ENCODE data around the gene EVA1A. TPM values are rescaled to one million over a fixed set of nuclear protein-coding genes. Genes with fewer than 3 reads are reported as not detected.

EVA1A gene
- total RNA-seq, 1 donor from 2014 or later: 0.41 TPM

- FAIRE-seq (no peak), DNase-seq (ENCODE audit: low spot score in 2 of 2) (no peak)
Measured at GRCh38 chr2:75564713-75565359, 4.1 kb upstream of the EVA1A start.

DNA sequence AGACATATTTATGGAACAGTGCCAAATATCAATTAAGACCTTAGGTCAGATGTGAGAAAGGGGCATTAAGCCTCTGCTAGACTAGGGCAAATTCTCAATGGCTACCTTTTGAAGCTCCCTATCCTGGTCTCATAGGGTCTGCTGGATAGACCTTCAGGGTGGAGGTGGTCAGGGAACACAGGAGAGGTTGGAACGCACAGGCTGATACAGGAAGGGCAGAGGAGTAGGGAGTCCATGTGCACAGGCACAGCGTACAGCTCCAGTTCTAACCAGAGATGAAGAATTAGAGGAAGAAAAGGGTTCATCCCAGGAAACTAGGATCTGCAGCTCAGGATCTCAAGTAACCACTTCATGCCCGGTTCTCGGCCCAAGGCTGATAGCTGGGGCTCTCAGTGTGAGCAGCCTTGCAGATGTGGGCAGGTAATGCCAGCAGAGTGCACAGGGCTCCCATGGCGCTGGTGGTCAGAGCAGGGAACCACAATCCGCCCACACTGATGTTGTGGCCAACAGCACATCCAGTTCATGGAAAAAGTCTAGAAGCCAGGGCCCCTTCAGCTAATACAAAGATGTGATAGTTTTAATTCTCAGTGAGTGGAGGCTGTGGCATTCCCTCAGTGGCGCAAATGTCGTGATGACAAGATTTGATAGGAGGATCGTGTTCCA, 3.4 kb upstream of the EVA1A start:
- FAIRE-seq (no peak), DNase-seq (ENCODE audit: low spot score in 2 of 2) (no peak)

DNA sequence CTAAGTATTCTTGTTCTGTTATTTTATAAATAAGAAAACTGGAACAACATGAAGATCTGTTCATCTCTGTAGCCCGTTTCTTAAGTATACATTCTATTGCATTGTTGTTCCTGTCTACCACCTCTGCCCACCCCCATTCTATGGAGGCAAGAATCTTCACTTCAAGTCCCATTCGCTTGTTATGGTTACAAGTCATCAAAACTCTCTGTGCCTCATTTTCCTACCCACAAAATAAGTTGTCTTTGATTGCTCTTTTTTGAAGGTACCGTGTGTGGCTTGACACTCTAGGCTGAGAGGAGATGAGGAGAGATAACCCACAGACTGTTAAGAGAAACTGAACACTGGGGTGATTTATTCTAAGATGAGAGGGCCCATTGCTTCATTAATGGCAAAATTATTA, 2.9 kb upstream of the EVA1A start:
- DNase-seq (ENCODE audit: low spot score in 2 of 2) (no peak), FAIRE-seq (no peak)

DNA sequence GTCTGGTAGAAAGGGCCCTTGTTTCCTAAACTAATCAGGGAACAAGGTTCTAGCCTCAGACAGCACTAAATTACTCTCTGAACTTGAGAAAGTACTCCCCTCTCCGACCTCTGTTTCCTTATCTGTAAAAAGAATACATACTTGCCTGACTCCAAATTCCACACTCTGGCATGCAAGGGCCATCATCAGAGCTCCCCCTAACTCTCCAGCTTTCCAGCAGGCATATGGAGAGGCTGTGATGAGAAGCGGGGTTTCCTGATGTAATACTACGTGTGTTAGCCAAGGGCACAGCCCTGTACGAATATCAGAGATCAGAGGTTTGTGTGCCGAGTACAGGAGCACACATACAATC, 1.8 kb upstream of the EVA1A start:
- FAIRE-seq (no peak), DNase-seq (ENCODE audit: low spot score in 2 of 2) (no peak)

DNA sequence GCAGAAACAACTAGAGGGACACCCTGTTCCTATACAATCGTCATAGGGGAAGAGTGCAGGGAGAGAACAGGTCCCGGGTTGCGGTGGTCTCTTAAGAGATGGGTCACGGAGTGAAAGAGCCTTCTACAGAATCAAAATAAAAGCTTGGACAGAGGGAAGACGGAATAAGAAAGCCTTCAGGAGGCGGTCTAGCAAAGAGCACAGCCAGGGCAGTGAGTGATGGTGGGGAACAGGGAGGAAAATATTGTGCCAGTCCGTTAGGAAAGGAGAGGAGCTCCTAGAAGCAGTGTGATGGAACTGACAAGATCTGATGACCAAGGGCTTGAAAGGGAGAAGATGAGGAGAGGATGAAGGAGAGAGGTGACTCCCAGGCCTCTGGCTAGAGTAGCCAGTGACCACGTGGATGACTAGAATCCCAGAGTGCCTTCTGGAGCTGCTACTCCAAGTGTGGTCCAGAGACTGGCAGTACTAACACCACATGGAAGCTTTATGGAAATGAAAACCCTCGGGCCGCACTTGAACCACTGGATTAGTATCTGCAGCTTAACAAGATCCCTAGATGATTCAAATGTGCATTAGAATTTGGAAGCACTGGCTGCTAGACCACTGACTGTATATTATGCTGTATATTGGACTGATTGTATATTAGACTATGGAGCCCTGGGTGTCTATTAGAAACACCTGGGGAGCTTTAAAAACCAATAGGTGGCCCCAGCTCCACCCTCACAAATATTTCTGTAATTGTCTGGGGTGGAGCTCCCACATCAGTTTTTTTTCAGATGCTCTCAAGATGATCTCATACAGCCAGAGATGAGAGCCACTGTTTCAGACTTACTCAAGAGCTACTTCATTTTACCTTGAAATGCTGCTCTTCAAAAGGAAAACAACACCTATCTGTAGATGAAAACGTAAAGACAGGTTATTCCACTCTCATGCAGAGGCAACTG, 1.1 kb upstream of the EVA1A start:
- FAIRE-seq: no peak
- no peak for DNase-seq (ENCODE audit: low spot score in 2 of 2)

DNA sequence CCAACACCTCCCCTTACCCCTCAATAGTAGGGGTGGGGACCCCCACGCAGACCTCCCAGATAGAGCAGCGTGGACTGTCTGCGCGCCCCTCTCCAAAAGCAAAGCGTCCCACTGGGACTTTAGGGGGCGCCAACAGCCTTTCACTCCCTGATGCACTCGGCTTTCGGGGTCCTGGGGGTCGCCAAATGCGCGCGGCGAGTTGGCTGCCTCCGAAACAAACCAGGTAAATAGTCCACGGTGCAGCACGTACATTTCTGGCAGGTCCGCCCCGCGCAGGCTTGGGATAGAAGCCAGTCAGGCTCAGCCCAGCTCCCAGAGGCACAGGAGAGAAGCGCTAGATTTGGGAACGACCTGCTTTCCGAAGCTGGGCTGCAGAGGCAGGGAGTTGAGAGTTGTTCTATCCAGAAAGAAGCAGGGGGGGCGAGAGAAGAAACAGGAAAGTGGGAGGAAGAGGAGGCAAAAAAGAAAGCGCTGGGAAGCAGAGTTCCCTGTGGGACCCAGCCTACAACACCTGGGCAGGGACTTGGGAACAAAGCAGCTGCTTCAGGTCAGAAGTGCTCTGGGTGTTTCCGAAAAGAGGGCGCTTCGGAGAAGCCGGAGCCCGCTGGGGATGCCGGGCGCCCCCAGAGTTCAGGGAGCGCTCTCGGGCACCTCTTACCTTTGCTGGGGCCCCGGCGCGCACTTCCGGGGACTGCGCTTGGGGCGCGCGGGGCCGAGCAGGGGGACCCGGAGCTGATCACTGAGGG, 544 bp downstream of the EVA1A start:
- no peak for DNase-seq (ENCODE audit: low spot score in 2 of 2)

DNA sequence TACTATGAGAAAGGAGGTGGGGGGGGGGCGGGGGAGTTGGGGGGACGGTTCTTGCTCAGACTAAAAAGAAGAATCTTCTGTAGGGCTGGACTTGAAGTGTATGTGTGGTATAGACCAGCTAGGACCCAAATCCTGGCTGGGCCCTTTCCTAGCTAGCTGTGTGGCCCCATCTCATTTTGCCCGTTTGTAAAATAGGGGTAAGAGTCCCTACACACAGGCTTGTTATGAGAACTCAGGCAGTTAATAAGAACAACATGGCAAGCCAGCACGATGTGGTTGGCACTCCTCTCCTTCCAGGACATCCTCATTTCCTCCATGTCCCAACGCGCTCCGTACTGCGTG, 1.1 kb downstream of the EVA1A start:
- FAIRE-seq: no peak

More for the DNA sequence above, 544 bp downstream of the EVA1A start:
- no peak for FAIRE-seq

GRCh38 chr2:75558786-75559679, 1.7 kb downstream of the EVA1A start:
- FAIRE-seq (no peak), DNase-seq (ENCODE audit: low spot score in 2 of 2) (no peak)

More for the DNA sequence above, 1.1 kb downstream of the EVA1A start:
- DNase-seq (ENCODE audit: low spot score in 2 of 2): no peak

DNA sequence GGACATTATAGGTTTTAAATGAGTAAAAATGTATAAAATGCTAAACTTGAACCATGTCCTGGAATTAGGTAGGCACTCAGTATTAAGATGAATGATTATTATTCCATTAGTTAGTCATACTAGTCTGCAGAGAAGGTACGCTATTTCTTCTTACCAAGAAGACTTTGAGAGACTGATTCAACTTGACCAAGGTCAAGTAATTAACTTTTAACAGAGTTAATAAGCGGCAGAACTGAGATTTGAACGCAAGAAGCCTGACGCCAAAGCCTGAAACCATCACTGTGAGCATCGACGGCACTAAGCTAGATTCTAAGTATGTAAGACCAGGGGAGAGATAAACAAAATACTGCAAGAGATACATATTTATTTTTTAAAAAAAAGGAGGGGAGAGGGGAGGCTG, 2.6 kb downstream of the EVA1A start:
- DNase-seq (ENCODE audit: low spot score in 2 of 2) (no peak), FAIRE-seq (no peak)

DNA sequence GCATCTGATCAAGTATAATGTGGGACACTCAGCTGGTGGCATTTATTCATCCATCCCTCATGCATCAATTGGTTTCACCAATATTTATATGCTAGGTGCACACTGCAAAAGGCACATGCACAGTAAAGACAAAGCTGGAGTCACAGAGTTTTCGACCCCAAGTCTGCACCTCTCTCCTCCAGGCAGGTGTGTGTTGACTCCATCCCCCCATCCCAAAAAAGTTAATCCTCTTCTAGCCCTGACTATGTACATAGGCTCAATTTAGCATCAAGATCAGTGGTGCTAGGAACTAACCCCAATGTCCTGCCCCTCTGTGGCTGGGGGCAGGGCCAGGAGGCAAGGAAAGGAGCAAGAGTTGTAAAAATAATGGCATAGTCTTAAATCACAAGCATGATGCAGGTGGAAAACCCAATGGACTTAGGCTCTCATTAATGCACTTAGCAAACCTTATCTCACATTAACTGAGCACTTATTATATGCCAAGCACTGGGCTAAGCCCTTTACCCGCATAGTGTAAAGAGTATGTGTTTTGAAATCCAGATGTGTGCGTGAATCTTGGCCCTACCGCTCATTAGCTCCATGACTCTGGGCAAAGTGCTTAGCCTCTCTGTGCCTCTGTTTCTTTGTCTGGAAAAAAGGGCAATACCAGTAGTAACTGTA, 3.1 kb downstream of the EVA1A start:
- DNase-seq (ENCODE audit: low spot score in 2 of 2) (no peak), FAIRE-seq (no peak)

DNA sequence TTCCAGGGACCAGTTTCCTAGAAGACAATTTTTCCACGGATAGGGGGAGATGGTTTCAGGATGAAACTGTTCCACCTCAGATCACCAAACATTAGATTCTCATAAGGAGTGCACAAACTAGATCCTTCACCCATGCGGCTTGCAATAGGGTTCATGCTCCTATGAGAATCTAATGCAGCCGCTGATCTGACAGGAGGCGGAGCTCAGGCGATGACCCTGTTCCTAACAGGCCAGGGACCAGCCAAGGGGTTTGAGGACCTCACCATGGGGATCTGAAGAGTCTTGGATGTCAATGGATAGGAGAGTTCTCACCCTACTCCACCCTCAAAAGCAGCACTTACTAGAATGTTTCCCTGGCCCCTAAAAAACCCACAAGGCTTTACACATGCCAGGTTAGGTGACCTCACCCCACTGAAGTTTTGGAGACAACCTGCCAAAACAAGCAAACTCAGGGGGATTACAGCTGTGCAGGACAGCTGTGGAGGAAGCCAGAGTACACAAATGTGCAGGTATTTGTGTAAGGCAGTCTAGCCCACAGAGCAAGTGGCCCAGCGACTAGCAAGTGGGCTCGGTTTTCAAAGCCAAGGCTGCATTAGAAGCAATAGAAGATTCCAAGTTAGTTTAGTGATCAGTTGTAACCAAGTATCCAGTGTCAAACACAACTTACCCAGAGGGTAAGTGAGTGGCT, 3.9 kb downstream of the EVA1A start:
- no peak for FAIRE-seq

GRCh38 chr2:75555701-75556100, 5.0 kb downstream of the EVA1A start:
- FAIRE-seq (no peak), DNase-seq (ENCODE audit: low spot score in 2 of 2) (no peak)

More for the DNA sequence above, 3.9 kb downstream of the EVA1A start:
- no peak for DNase-seq (ENCODE audit: low spot score in 2 of 2)

DNA sequence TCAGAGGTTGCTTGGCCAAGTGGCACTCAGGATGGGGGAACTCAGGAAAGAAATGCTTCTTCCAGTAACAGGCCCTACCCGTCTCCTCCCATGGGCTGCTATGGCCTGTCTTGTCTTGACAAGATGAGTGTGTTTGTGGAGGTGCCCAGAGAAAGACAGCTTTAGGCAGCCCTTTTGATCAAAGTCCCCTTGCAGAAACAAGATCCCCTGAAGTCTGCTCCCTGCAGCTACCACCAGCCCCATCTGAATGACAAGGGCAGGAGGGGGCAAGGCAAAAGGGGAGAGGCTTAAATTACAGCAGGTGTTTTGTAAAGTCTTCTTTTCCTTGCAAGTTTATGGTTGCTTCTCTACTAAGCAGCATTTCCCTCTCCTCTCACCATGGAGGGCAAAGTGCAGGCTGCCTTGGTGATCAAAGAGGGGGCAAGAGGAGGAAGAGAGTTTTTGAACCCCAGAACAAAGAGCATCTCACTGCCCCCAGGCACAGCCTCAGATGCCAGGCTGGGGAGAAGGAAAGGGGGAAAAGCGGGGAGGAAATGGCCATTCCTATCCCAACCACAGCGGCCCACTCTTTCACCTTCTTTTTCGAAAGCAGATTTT, 6.7 kb downstream of the EVA1A start:
- FAIRE-seq (no peak), DNase-seq (ENCODE audit: low spot score in 2 of 2) (no peak)

DNA sequence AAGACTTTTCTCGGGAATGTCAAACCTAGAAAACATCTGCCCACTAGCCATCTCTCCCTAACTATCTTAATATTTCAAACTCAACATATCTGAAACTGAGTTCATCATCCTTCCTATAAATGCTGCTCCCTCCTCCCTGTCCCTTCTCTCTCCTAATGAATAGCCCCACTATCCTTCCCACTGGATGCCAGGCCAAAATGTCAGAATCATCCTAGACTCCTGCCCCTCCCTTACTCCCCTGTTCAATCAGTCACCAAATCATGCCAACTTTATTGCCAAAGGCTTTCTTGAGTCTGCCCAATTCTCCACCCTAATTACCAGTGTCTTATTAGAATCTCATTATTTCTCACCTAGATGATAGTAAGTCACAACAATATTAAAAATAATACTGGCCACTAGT, 8.5 kb downstream of the EVA1A start:
- no peak for DNase-seq (ENCODE audit: low spot score in 2 of 2)
- no peak for FAIRE-seq

GRCh38 chr2:75551434-75551833, 9.3 kb downstream of the EVA1A start:
- no peak for DNase-seq (ENCODE audit: low spot score in 2 of 2)
- no peak for FAIRE-seq

DNA sequence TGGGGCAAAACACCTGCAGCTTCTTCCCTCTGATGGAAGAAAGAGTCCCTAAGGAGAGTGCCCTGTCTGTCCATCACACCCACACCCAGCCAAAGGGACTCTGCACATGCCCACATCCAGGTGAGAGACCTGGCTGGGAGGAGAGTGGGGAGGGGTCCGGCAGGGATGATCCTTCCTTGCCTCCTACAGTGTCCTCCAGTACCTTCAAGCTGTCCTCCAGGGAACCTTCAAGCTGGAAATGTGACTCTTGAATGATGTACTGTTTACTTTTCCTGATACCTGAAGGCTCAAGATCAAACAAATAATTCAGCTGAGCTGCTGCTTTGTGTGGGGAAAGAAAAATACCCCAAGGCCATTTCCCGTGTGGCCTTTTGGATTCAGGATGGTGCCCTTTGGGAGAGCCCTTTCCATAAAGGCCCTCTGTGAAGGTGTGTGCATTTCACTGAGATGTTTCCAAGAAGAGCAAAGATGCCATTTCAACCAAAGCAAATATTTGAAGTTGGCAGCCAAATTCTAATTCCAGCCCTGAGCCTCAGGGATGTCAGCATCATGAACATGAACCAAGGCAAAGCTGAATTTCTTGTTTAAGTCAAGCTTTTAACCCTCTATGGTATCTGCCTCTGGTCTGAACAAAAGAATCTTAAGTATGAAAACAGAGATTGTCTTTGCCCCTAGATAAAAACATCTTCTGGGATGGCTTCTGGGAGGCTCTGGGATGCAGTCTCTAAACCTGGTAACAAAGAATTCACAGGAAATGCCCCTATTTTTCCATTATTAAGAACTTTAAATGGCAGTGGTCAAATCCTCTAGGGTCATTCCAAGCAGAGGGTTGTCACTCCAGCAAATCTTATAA, 11.1 kb downstream of the EVA1A start:
- DNase-seq (ENCODE audit: low spot score in 2 of 2): no peak
- no peak for FAIRE-seq

- FAIRE-seq (no peak), DNase-seq (ENCODE audit: low spot score in 2 of 2) (no peak)
Measured at GRCh38 chr2:75548036-75548573, 12.6 kb downstream of the EVA1A start.

Data from frontal cortex (tissue), 4 donors.